NCI-H69 (cell line): ENCODE measurements around the gene COLEC12.

Experiments used
- DNase-seq: peaks from one replicate; lab custom pipeline; 2025; lab: John Stamatoyannopoulos, UW

Gene COLEC12

GRCh38 chr18:500632-501405 lies at the start of gene COLEC12:
TSS of gene COLEC12 (minus strand) at chr18:500701. CDS start at chr18:500514, 187 bp downstream.
- peak; percentile 62 for DNase-seq

- no peak for DNase-seq
Measured at GRCh38 chr18:549967-550366, 49.5 kb upstream of the COLEC12 start.

- DNase-seq: no peak
Measured at GRCh38 chr18:543447-544078, 43.1 kb upstream of the COLEC12 start.

- no peak for DNase-seq
Measured at GRCh38 chr18:533995-534601, 33.6 kb upstream of the COLEC12 start.

GRCh38 chr18:532632-533031 lies 32.1 kb upstream of the COLEC12 start:
- peak; percentile 22 for DNase-seq

- no peak for DNase-seq
Measured at GRCh38 chr18:532018-532417, 31.5 kb upstream of the COLEC12 start.

GRCh38 chr18:527146-527545 lies 26.6 kb upstream of the COLEC12 start:
- DNase-seq: no peak

GRCh38 chr18:526681-527080 lies 26.2 kb upstream of the COLEC12 start:
- DNase-seq: no peak

- DNase-seq: no peak
Measured at GRCh38 chr18:525036-525797, 24.7 kb upstream of the COLEC12 start.

- DNase-seq: no peak
Measured at GRCh38 chr18:524466-524865, 24.0 kb upstream of the COLEC12 start.

- no peak for DNase-seq
Measured at GRCh38 chr18:523561-523960, 23.1 kb upstream of the COLEC12 start.

GRCh38 chr18:519019-519879 lies 18.7 kb upstream of the COLEC12 start:
- no peak for DNase-seq

- DNase-seq: no peak
Measured at GRCh38 chr18:518081-518480, 17.6 kb upstream of the COLEC12 start.

- no peak for DNase-seq
Measured at GRCh38 chr18:515838-516237, 15.3 kb upstream of the COLEC12 start.

GRCh38 chr18:515156-515815 lies 14.8 kb upstream of the COLEC12 start:
- no peak for DNase-seq

GRCh38 chr18:513826-514530 lies 13.5 kb upstream of the COLEC12 start:
- DNase-seq: no peak

- DNase-seq: no peak
Measured at GRCh38 chr18:512957-513356, 12.5 kb upstream of the COLEC12 start.

GRCh38 chr18:508835-509234 lies 8.3 kb upstream of the COLEC12 start:
- no peak for DNase-seq

GRCh38 chr18:507636-508035 lies 7.1 kb upstream of the COLEC12 start:
- DNase-seq: no peak

GRCh38 chr18:506801-507200 lies 6.3 kb upstream of the COLEC12 start:
- no peak for DNase-seq
